K562 (cell line): Measurements from ENCODE around the gene EML2.
"Not testable (repeated sequence)": the region's sequence is repeated elsewhere in the genome, so short reads cannot be mapped to it uniquely, and the experiment has no call there.

ENCODE experiments used
- CEBPB ChIP-seq: fragments of 450-650 bp; IDR thresholded peaks from 2 replicates; pipeline ENCODE4 v1.6.1; 2016; ENCODE audit warnings: missing genetic modification characterization, missing compliant biosample characterization
- CEBPZ ChIP-seq: fragments of 150-350 bp; IDR thresholded peaks from 2 replicates; pipeline ENCODE4 v1.6.1; 2014; ENCODE audit warnings: low read depth, mild to moderate bottlenecking, low read length, borderline replicate concordance
- HCFC1 ChIP-seq: IDR thresholded peaks from 2 replicates; pipeline ENCODE4 v1.6.1; 2012; ENCODE audit warnings: low read depth, low read length, improper control_type of control experiment
- NFATC3 ChIP-seq: fragments of 450-650 bp; IDR thresholded peaks from 2 replicates; pipeline ENCODE4 v1.6.1; 2017; ENCODE audit warnings: mild to moderate bottlenecking
- NFRKB ChIP-seq: fragments of 450-650 bp; IDR thresholded peaks from 2 replicates; pipeline ENCODE4 v1.6.1; 2016; ENCODE audit warnings: low read depth
- POLR2A ChIP-seq: fragments of 450-650 bp; conservative IDR thresholded peaks from 2 replicates; pipeline ENCODE4 v1.6.1; 2016
- RBBP5 ChIP-seq: fragments of 200-600 bp; sonication (generic); IDR thresholded peaks from 2 replicates; pipeline ENCODE4 v1.6.1; 2012; ENCODE audit warnings: borderline replicate concordance, mild to moderate bottlenecking, low read length, control low read depth, inconsistent platforms; ENCODE audit not compliant: insufficient read depth, poor library complexity, severe bottlenecking
- SREBF1 ChIP-seq: fragments of 150-350 bp; IDR thresholded peaks from 2 replicates; pipeline ENCODE4 v1.6.1; 2014; ENCODE audit warnings: antibody characterized with exemption, low read depth, low read length, borderline replicate concordance
- ZBTB33 ChIP-seq: sonication (generic); formaldehyde crosslinking; IDR thresholded peaks from 2 replicates; pipeline ENCODE4 v1.8.1; 2023; ENCODE audit warnings: mild to moderate bottlenecking, missing genetic modification reagents
- ZNF551 ChIP-seq: fragments of 250-450 bp; sonication (Bioruptor Pico); IDR thresholded peaks from 2 replicates; pipeline ENCODE4 v1.5.0; 2021; ENCODE audit warnings: mild to moderate bottlenecking, moderate library complexity
- TF ChIP-seq, protein P1 (sequence below): fragments of 450-650 bp; IDR thresholded peaks from 2 replicates; pipeline ENCODE4 v1.6.1; 2017; ENCODE audit warnings: mild to moderate bottlenecking, moderate library complexity

GRCh38 chr19:45685045-45685444, 45.8 kb upstream of the EML2 start:
- TF ChIP-seq, protein P1, sequence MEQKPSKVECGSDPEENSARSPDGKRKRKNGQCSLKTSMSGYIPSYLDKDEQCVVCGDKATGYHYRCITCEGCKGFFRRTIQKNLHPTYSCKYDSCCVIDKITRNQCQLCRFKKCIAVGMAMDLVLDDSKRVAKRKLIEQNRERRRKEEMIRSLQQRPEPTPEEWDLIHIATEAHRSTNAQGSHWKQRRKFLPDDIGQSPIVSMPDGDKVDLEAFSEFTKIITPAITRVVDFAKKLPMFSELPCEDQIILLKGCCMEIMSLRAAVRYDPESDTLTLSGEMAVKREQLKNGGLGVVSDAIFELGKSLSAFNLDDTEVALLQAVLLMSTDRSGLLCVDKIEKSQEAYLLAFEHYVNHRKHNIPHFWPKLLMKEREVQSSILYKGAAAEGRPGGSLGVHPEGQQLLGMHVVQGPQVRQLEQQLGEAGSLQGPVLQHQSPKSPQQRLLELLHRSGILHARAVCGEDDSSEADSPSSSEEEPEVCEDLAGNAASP: not testable (repeated sequence)
- not testable (repeated sequence) for TF ChIP-seq CEBPZ; NFRKB; SREBF1; ZBTB33 (CRISPR knock-in tag); RBBP5; ZNF551 (CRISPR knock-in tag); NFATC3; CEBPB (tag); HCFC1
- TF ChIP-seq POLR2A: peak; percentile 46
